GM21360 (cell line): ENCODE data around the gene CCDC28B.
A peak's percentile ranks its signal among the peaks of the same experiment; 100 is the strongest.

Experiments used
- ATAC-seq: cut with Tn5 transposase; IDR thresholded peaks from one replicate; pipeline ENCODE4 v1.9.1; 2021; ENCODE audit warnings: mild to moderate bottlenecking, moderate library complexity; ENCODE audit not compliant: unreplicated experiment

CCDC28B gene

DNA sequence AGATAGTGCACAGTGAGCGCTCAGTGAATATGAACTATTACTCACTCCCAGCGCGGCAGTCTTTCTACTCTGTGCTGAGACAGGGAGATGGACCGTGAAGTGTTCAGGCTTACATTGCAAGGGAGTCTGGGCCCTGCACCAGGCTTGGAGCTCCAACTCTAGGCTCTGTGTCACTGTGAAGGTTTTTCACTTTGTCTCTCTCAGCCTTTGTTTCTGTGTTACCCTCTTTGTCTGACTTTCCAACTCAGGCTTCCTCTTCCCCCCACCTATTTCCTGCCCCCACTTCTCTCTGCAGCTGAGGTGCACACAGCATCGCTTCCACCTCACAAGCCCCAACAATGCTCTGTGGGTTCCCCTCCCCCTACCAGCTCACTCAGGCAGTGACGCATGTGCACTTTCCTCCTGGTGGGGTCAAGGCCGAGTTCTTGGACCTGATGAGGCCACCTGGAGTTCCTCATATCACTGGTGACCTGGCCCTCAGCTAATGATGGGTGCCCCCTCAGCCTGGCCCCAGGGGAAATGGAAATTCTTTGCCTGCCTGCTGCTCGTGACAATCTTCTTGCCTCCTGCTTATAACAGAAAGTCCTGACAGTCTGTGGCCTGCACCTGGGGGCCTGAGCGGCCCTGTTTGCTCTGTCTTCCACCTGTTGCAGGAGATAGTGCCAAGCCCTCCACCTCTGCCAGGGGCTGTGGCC is 49.6 kb downstream of the CCDC28B start:
- peak; percentile 38 for ATAC-seq

DNA sequence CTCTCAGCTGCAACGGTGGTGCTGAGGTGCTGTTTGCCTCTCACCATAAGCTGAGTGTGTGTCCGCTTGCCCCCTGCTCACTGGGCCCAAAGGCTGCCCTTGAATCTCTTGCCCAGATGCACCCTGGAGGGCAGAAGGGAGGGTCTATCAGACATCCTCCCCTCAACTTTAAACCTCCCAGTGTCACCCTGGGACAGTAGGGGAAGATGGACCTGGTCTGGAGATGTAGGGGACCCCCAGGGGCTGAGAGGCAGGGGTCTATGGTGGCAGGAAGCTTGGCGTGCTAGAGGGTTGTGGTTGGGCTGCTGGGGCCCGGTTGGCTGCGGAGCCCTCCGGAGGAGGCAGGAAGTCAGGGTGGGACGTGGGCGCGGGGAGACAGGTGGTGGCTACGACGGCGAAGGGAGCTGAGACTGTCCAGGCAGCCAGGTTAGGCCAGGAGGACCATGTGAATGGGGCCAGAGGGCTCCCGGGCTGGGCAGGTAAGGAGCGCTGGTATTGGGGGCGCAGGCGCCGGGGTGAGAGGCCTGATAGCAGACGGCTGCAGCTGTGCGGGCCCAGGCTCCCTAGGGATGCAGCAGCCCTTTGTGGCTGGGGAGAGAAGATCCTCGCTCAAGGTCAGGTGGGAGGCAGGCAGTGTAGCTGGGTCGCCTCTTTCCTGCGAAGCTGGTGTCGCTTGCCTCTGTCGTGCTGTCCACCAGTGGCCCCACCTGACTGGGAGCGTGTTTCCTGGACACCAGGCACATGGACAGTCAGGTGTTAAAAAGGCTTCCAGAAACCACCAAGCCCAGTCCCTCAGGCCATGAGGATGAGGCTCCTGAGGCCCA is 50.7 kb downstream of the CCDC28B start, which contains the start of gene LCK:
TSS of gene LCK (plus strand) at position 373 of the 824 bp plus-strand sequence. CDS start 23,065 bp downstream, outside the sequence.
- ATAC-seq, result no peak
